Stomach smooth muscle (tissue), 2 donors: Measurements from ENCODE around the gene EIF6.

Experiments used
- H3K27ac ChIP-seq: one replicate; pipeline ENCODE4 v1.7.0; 2013; ENCODE audit warnings: mild to moderate bottlenecking, low read length, inconsistent platforms
- H3K27me3 ChIP-seq, 2 donors: one replicate each; pipeline ENCODE4 v1.7.0; 2013; ENCODE audit warnings: low read length in 2 of 2; ENCODE audit not compliant: insufficient read depth in 2 of 2, control insufficient read depth in 1 of 2
- H3K36me3 ChIP-seq, 2 donors: one replicate each; pipeline ENCODE4 v1.7.0; 2013; ENCODE audit warnings: low read length in 2 of 2; ENCODE audit not compliant: control insufficient read depth in 2 of 2, insufficient read depth in 2 of 2
- H3K4me1 ChIP-seq: one replicate; pipeline ENCODE4 v1.7.0; 2013; ENCODE audit warnings: low read length; ENCODE audit not compliant: control insufficient read depth, insufficient read depth
- H3K4me3 ChIP-seq, 2 donors: one replicate each; pipeline ENCODE4 v1.7.0; 2013; ENCODE audit warnings: low read length in 2 of 2
- H3K9ac ChIP-seq, 2 donors: one replicate each; pipeline ENCODE4 v1.7.0; 2013; ENCODE audit warnings: low read length in 2 of 2, mild to moderate bottlenecking in 1 of 2
- H3K9me3 ChIP-seq, 2 donors: one replicate each; pipeline ENCODE4 v1.7.0; 2013; ENCODE audit warnings: low read length in 2 of 2; ENCODE audit not compliant: control insufficient read depth in 2 of 2
- donor health status: healthy.
- donor health status: Pancreatic carcinoma.

The EIF6 gene

DNA sequence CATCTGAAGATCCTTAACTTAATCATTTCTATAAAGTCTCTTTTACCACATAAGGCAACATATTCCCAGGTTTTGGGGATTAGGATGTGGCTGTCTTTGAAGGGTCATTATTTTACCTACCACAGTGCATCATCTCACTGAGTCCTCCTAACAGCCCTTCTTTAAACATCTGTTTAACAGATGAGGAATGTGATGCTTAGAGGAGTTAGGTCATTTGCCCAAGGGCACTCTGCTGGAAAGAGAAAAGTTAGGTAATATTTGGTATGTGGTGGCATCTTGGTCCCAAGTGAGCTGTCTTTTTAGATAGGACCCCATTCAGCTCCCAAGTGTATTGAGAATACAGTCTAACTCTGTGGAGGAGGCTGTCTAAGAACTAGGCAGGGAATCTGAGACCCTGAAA lies 47.1 kb downstream of the EIF6 start:
- Histone ChIP-seq H3K9ac (no peak overlapping the region), H3K4me3 (no peak overlapping the region), H3K9me3 (no peaks in the 10 kb centered on the region), H3K4me1 (no peaks in the 10 kb centered on the region), H3K27me3 (no peaks in the 10 kb centered on the region), H3K27ac (no peak overlapping the region), H3K36me3 (peaks cover 5 to 11% of the 10 kb centered on the region in 2 donors)

DNA sequence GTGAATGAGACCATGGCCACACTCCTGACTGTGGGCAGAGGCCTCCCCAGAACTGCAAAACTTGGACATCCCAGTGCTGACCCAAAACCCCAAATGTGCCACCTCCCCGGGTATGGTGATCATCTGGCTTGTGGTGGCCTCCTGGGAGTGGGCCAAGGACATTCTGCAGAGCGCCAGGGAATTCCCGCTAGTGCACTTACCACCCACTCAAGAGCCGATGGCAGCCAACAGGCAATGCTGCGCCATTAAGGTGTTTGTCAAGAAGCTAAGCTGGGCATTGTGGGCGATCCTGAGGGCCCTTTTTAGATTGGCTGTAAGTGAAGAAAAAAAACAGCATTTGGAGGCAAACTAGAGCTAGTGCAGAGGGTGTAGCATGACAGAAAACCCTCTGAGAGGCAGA lies 48.7 kb downstream of the EIF6 start:
- Histone ChIP-seq H3K27ac (no peak overlapping the region), H3K9me3 (no peaks in the 10 kb centered on the region), H3K36me3 (peaks cover 5 to 16% of the 10 kb centered on the region in 2 donors), H3K4me1 (no peaks in the 10 kb centered on the region), H3K9ac (no peak overlapping the region), H3K27me3 (no peaks in the 10 kb centered on the region), H3K4me3 (no peak overlapping the region)

DNA sequence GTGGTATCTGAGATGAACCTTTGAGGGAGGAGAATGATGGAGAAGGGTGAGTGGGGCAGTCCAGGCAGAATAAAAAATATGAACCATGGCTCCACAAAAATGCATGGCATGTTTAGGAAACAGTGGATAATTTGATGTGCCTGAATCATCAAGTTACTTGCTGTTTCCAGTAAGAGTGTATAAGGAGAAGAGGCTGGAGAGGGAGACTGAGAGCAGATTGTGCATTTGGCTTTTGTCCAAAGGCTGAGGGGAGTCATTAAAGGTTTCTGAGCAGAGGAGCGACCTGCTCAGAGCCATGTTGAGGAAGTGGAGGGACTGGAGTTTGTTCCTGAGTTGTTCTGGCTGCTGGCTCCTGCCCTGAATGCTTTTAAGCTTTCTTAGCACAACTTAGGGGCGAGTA lies 52.0 kb downstream of the EIF6 start:
- H3K4me3 ChIP-seq = no peak overlapping the region
- no peak overlapping the region for H3K27ac ChIP-seq
- no peaks in the 10 kb centered on the region for H3K4me1 ChIP-seq
- H3K36me3 ChIP-seq = peaks cover 5 to 16% of the 10 kb centered on the region in 2 donors
- no peak overlapping the region for H3K9ac ChIP-seq
- no peaks in the 10 kb centered on the region for H3K9me3 ChIP-seq
- H3K27me3 ChIP-seq = no peaks in the 10 kb centered on the region
